NB4 (cell line): Measurements from ENCODE around the gene RBM33.

ENCODE experiments used
- POLR2A ChIP-seq: IDR thresholded peaks from 2 replicates; pipeline ENCODE4 v1.6.1; 2011; ENCODE audit warnings: mild to moderate bottlenecking; ENCODE audit not compliant: insufficient read length; ENCODE audit errors: extremely low read depth
- TF ChIP-seq, protein P1 (sequence below): IDR thresholded peaks from one replicate; pipeline ENCODE4 v1.5.1; 2012; ENCODE audit warnings: low read depth, low read length
- TF ChIP-seq, protein P2 (sequence below): IDR thresholded peaks from 2 replicates; pipeline ENCODE4 v1.6.1; 2011; ENCODE audit warnings: low read depth, low read length

DNA sequence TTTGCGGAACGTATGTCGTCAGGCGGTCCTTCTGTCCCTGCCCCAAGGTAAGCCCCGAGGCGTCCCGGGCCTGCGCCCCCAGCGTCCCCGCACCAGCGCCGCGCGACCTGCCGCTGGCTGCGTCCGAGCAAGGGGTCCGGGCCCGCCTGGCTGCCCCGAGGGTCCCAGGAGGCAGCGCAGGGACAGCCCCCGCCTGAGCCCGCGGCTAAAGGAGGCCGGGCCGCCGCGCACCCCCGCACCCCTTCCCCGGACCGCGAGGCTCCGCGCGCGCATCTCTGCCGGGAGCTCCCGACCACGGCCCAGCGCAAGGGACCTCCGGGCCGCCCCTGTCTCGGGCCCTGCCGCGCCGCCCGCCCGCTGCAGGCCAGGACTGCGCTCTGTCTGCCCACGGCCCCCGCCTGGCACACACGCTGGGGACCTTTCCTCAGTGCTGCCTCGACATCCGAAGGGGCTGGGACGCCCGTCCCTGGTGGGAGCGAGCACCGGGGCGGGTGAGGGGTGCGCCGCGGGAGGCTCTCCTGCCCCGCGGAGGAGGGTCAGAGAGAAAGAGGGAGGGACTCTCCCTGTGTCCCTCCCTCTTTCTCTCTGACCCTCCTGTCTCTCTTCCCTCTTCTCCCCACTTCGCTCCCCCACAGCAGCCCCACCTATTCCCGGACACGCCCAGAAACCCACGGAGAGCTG, 142.8 kb downstream of the RBM33 start:
- no peak for TF ChIP-seq POLR2A
- TF ChIP-seq, protein P1, sequence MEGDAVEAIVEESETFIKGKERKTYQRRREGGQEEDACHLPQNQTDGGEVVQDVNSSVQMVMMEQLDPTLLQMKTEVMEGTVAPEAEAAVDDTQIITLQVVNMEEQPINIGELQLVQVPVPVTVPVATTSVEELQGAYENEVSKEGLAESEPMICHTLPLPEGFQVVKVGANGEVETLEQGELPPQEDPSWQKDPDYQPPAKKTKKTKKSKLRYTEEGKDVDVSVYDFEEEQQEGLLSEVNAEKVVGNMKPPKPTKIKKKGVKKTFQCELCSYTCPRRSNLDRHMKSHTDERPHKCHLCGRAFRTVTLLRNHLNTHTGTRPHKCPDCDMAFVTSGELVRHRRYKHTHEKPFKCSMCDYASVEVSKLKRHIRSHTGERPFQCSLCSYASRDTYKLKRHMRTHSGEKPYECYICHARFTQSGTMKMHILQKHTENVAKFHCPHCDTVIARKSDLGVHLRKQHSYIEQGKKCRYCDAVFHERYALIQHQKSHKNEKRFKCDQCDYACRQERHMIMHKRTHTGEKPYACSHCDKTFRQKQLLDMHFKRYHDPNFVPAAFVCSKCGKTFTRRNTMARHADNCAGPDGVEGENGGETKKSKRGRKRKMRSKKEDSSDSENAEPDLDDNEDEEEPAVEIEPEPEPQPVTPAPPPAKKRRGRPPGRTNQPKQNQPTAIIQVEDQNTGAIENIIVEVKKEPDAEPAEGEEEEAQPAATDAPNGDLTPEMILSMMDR: no peak
- TF ChIP-seq, protein P2, sequence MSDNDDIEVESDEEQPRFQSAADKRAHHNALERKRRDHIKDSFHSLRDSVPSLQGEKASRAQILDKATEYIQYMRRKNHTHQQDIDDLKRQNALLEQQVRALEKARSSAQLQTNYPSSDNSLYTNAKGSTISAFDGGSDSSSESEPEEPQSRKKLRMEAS: no peak
